GM18520 (cell line): Measurements from ENCODE around the gene GAGE12D.
"Not testable (repeated sequence)": the region's sequence is repeated elsewhere in the genome, so short reads cannot be mapped to it uniquely, and the experiment has no call there.

Experiments used
- ATAC-seq: cut with Tn5 transposase; IDR thresholded peaks from one replicate; pipeline ENCODE4 v1.9.1; 2021; ENCODE audit not compliant: unreplicated experiment

The GAGE12D gene, protein sequence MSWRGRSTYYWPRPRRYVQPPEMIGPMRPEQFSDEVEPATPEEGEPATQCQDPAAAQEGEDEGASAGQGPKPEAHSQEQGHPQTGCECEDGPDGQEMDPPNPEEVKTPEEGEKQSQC

DNA sequence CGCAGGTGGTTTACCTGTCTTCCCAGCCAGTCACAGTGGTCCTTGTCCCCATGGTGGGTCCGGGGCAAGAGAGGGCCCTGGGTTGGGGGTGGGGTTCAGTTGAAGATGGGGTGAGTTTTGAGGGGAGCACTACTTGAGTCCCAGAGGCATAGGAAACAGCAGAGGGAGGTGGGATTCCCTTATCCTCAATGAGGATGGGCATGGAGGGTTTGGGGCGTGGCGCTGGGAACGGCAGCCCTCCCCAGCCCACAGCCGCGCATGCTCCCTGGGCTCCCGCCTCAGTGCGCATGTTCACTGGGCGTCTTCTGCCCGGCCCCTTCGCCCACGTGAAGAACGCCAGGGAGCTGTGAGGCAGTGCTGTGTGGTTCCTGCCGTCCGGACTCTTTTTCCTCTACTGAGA, at the start of gene GAGE12D:
TSS of gene GAGE12D (plus strand) at position 301 of the 400 bp plus-strand sequence. CDS start 1,155 bp downstream, outside the sequence.
- ATAC-seq = not testable (repeated sequence)

DNA sequence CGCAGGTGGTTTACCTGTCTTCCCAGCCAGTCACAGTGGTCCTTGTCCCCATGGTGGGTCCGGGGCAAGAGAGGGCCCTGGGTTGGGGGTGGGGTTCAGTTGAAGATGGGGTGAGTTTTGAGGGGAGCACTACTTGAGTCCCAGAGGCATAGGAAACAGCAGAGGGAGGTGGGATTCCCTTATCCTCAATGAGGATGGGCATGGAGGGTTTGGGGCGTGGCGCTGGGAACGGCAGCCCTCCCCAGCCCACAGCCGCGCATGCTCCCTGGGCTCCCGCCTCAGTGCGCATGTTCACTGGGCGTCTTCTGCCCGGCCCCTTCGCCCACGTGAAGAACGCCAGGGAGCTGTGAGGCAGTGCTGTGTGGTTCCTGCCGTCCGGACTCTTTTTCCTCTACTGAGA, 9.7 kb upstream of the GAGE12D start, which contains the start of gene GAGE12C:
TSS of gene GAGE12C (plus strand) at position 301 of the 400 bp plus-strand sequence. CDS start 1,155 bp downstream, outside the sequence.
- ATAC-seq = not testable (repeated sequence)

DNA sequence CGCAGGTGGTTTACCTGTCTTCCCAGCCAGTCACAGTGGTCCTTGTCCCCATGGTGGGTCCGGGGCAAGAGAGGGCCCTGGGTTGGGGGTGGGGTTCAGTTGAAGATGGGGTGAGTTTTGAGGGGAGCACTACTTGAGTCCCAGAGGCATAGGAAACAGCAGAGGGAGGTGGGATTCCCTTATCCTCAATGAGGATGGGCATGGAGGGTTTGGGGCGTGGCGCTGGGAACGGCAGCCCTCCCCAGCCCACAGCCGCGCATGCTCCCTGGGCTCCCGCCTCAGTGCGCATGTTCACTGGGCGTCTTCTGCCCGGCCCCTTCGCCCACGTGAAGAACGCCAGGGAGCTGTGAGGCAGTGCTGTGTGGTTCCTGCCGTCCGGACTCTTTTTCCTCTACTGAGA, 9.5 kb downstream of the GAGE12D start, which contains the start of gene GAGE12E:
TSS of gene GAGE12E (plus strand) at position 301 of the 400 bp plus-strand sequence. CDS start 1,155 bp downstream, outside the sequence.
- ATAC-seq = not testable (repeated sequence)

DNA sequence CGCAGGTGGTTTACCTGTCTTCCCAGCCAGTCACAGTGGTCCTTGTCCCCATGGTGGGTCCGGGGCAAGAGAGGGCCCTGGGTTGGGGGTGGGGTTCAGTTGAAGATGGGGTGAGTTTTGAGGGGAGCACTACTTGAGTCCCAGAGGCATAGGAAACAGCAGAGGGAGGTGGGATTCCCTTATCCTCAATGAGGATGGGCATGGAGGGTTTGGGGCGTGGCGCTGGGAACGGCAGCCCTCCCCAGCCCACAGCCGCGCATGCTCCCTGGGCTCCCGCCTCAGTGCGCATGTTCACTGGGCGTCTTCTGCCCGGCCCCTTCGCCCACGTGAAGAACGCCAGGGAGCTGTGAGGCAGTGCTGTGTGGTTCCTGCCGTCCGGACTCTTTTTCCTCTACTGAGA, 19.0 kb downstream of the GAGE12D start, which contains the start of gene GAGE12F:
TSS of gene GAGE12F (plus strand) at position 301 of the 400 bp plus-strand sequence. CDS start 1,155 bp downstream, outside the sequence.
- not testable (repeated sequence) for ATAC-seq

DNA sequence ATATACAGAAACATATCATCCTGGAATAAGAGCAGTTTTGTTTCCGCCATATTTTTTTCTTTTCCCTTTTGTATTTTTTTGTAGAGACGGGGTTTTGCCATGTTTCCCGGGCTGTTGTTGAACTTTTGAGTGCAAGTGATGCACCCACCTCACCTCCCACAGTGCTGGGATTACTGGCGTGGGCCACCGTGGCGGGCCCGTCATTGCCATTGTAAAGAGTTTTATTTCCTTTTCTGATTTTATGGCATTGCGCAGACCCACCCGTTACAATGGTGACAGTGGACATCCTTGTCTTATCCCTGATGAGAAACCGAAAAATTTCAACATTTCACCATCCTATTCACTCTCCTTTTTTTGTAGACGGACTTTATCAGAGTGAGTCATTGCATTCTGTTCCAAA, 27.2 kb downstream of the GAGE12D start:
- not testable (repeated sequence) for ATAC-seq

DNA sequence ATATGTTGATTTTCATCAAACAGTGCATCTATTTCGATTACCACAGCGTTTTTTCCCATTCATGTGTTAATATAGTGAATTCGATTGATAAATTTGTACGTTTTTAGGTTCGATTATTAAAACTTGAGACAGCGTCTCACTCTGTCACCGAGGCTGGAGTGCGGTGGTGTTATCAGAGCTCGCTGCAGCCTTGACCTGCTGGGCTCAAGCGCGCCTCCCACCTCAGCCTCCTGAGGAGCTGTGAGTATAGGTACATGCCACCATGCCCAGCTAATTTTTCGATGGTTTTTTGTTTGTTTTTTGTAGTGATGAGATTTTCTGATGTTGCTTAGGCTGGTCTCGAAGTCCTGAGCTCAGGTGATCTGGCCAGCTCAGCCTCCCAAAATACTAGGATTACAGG, 27.6 kb downstream of the GAGE12D start:
- ATAC-seq = not testable (repeated sequence)

DNA sequence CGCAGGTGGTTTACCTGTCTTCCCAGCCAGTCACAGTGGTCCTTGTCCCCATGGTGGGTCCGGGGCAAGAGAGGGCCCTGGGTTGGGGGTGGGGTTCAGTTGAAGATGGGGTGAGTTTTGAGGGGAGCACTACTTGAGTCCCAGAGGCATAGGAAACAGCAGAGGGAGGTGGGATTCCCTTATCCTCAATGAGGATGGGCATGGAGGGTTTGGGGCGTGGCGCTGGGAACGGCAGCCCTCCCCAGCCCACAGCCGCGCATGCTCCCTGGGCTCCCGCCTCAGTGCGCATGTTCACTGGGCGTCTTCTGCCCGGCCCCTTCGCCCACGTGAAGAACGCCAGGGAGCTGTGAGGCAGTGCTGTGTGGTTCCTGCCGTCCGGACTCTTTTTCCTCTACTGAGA, 28.6 kb downstream of the GAGE12D start, which contains the start of gene GAGE12G:
TSS of gene GAGE12G (plus strand) at position 301 of the 400 bp plus-strand sequence. CDS start 1,155 bp downstream, outside the sequence.
- ATAC-seq = not testable (repeated sequence)

DNA sequence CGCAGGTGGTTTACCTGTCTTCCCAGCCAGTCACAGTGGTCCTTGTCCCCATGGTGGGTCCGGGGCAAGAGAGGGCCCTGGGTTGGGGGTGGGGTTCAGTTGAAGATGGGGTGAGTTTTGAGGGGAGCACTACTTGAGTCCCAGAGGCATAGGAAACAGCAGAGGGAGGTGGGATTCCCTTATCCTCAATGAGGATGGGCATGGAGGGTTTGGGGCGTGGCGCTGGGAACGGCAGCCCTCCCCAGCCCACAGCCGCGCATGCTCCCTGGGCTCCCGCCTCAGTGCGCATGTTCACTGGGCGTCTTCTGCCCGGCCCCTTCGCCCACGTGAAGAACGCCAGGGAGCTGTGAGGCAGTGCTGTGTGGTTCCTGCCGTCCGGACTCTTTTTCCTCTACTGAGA, 38.1 kb downstream of the GAGE12D start, which contains the start of gene GAGE12H:
TSS of gene GAGE12H (plus strand) at position 301 of the 400 bp plus-strand sequence. CDS start 1,155 bp downstream, outside the sequence.
- ATAC-seq = not testable (repeated sequence)

DNA sequence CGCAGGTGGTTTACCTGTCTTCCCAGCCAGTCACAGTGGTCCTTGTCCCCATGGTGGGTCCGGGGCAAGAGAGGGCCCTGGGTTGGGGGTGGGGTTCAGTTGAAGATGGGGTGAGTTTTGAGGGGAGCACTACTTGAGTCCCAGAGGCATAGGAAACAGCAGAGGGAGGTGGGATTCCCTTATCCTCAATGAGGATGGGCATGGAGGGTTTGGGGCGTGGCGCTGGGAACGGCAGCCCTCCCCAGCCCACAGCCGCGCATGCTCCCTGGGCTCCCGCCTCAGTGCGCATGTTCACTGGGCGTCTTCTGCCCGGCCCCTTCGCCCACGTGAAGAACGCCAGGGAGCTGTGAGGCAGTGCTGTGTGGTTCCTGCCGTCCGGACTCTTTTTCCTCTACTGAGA, 47.7 kb downstream of the GAGE12D start, which contains the start of gene GAGE2A:
TSS of gene GAGE2A (plus strand) at position 301 of the 400 bp plus-strand sequence. CDS start 1,155 bp downstream, outside the sequence.
- not testable (repeated sequence) for ATAC-seq

DNA sequence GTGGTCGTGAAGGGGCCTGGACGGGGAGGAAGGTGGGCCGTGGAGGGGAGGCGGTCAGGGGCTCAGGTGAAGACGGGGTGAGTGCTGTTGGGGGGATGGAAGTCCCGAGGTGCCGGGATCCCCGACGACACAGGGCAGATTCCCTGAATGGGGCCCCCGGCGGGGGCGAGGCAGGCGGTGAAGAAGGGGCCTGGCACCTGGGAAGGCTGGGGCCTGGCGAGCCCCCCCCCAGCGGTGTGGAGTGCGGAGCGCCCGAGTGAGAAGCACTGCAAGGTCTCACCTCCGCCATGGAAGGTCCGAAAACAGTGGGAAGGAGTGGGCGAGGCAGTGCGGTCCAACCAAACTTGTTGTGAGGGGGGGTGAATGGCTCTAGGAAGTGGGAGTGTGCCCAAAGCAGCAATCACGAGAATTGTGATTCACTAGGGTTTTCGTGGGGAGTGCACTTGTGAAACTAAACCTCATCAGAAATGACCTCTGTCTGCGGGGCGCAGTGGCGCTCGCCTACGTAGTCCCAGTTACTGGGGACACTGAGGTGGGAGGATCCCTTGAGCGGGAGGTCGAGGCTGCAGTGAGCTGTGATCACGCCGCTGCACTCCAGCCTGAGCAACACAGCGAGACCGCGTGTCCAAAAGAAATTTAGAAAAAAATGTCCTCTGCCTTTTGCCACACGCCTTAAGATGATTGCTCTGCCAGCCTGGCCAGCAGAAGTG, 48.4 kb downstream of the GAGE12D start:
- ATAC-seq = not testable (repeated sequence)

DNA sequence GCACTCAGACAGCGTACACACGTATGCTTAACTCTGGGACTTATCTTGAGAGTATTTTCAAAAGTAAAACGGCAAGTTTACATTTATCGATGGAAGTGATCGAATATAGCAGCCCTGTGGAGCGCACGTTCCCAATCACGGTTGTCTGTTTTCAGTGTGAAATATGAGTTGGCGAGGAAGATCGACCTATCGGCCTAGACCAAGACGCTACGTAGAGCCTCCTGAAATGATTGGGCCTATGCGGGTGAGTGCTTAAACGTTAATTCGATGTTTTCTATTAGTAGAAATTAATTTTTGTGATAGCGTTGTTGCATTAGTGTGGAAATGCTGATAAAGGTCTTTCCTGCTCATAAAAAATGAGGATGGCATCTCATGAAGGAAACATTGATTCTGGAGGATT, 49.0 kb downstream of the GAGE12D start:
- ATAC-seq = not testable (repeated sequence)
